ENCODE measurements around the gene CPLX3. TPM values are rescaled to one million over a fixed set of nuclear protein-coding genes. Genes with fewer than 3 reads are reported as not detected.
A peak's percentile ranks its signal among the peaks of the same experiment; 100 is the strongest.

Gene CPLX3
- polyA plus RNA-seq, 12 donors = 0.11 TPM; not detected in 11

GRCh38 chr15:74844319-74845207, 18.1 kb downstream of the CPLX3 start:
- no peak for DNase-seq

GRCh38 chr15:74845208-74845568, 18.8 kb downstream of the CPLX3 start:
- DNase-seq = no peak

DNA sequence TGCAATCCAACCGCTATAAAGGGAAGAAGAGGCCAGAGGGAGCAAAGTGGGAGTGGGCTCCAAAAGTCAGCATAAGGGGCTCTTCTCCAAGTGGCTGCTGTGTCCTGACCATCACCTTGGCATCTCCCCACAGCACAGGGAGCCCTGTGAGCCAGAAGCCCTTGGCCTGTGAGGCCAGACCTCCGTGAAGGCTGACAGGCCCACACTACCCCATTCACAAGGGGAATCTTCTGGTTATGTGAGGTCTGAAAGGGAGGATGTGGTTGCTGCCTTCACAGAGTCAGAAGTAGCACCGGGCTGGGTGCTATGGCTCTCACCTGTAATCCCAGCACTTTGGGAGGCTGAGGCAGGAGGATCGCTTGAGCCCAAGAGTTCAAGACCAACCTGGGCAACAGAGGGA, 19.2 kb downstream of the CPLX3 start:
- no peak for DNase-seq

GRCh38 chr15:74847432-74847831, 21.0 kb downstream of the CPLX3 start:
- DNase-seq = no peak

DNA sequence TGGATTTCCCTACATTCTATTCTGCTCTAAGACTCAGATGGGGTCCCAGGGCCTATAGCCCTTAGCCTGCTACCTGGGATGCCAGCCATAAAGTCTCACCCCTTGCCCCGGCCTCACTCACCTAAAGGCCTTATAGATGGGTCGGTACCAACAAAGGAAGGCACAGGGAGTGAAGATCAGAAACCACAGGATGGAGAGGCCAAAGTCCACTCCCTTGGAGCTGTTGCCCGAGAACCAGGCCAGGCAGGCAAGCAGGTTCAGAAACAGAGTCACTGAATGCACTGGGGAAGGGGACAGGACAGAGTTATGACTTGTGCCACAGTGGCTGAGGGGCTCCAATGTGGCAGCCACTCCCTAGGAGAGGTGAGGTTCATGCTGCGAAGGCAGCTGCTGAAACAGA, 24.0 kb downstream of the CPLX3 start:
- DNase-seq = no peak

GRCh38 chr15:74851960-74852359, 25.5 kb downstream of the CPLX3 start:
- no peak for DNase-seq

DNA sequence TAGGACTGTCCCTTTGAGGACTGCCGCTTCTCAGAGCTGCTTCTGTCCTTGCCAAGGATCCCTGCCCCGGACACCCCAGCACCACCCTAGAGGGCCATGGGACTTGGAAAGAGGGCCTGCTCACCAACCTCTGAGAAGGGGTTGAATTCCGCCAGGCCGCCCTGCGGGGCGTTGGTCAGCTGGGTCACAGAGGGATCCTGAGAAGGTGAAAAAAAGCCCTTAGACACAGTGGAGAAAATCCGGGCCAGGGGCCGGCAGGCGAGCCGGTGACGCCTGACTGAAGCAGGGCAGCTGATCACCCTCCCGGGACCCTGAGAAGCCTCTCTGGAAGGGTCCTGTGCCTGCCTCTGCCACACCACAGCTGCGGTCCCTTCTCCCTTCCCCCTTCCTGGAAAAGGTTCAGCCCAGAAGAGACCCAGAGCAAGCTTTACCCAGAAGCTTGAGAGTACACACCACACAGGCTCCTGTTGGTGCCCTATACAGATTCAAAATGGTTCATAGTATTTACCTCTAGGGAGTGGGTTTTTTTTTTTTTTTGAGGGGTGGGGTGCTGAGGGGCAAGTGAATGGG, 28.1 kb downstream of the CPLX3 start:
- no peak for DNase-seq

GRCh38 chr15:74855857-74856256, 29.4 kb downstream of the CPLX3 start:
- DNase-seq = no peak

DNA sequence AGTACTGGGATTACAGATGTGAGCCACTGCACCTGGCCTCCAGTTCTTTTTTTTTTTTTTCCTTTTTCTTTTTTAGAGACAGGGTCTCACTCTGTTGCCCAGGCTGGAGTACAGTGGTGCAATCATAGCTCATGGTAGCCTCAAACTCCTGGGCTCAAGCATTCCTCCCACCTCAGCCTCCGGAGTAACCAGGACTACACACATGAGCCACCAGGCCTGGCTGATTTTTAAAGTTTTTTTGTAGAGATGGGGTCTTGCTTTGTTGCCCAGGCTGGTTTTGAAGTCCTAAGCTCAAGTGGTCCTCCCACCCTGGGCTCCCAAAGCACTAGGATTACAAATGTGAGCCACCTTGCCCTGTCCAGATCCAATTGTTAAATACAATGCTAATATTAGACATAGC, 30.1 kb downstream of the CPLX3 start:
- DNase-seq = no peak

DNA sequence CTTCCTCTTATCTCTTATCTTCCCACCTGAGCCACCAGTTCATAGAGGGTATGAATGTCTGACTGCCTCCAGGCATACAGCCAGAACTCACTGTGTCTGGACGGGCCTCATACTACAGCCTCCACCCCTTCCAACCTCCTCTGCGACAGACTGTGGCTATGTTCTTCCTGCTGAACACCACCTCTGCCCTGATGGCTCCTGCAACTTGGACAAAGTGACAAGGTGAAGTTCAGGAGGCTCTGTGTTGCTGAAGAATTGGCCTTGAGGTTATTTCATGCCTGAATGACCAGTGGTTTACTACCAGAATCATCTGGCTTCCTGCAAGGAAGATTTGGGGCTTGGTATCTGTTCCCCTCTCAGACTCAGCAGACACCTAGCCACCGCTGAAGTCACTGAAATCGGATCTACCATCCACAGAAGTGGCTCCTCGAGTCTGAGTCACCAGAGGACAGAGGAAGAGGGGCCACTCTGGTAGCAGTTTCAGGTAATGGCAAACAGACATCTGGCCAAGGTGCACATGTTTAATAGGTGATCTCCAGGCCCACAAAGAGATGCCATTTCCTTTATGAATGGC, 30.7 kb downstream of the CPLX3 start:
- no peak for DNase-seq

DNA sequence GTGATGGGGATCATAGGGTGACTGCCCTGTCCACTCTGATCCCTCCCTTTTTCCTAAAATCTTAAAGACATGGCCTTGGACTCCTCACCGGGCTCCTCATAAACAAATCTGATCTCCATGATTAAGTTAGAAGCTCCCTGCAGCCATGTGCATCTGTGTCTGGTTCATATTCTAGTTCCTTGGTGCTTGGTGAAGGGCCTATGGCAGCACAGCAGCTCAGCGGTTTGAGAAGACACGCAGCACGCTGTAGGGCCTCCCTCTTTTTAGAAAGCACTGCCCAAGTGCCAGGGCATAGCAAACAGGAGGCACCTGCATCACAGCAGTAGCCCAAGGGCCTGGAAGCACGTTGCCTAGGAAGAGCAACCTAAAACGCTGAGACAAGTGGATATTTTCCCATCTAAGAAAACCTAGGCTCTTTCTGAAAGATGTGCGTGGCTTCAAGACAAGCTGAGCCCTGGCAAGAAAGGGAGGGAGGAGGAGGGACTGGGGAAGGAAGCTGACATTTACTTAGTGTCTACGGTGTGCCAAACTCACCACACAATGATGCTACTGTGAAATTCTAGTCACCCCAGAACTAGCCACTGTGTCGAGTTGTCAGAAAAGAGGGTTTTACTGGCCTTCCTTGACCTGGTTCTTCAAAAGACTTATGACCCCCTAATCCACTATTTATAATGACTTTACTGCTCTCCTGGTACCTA, 31.4 kb downstream of the CPLX3 start:
- no peak for DNase-seq

GRCh38 chr15:74858369-74858740, 31.9 kb downstream of the CPLX3 start:
- no peak for DNase-seq

DNA sequence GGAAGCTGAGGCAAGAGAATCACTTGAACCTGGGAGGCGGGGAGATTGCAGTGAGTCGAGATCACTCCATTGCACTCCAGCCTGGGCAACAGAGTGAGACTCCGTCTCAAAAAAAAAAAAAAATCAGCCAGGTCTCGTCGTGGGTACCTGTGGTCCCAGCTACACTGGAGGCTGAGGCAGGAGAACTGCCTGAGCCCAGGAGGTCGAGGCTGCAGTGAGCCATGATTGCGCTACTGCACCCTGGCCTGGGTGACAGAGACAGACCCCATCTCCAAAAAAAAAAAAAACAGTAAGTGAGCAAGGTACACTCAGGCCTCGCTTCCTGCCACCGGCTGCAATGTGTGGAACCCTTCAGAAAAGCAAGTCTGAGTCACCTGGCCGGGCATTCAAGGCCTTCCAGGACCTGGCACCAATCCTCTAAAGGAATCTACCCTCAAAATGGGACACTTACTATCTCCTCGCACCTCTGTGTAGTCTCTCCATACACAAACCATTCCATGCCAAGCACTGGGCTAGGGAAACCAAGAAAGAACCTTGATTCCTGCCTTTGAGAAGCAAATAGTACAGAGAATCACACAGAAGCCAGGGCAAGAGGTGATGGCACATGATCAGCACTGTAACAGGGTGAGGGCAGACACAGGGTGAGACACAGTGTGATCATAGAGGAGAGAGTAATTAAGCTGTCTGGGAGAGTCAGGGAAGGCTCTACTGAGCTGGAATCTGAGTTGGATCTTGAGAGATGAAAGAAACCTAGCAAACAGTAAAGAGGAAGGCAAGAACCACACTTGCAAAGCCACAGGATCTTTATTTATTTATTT, 37.0 kb downstream of the CPLX3 start:
- no peak for DNase-seq

DNA sequence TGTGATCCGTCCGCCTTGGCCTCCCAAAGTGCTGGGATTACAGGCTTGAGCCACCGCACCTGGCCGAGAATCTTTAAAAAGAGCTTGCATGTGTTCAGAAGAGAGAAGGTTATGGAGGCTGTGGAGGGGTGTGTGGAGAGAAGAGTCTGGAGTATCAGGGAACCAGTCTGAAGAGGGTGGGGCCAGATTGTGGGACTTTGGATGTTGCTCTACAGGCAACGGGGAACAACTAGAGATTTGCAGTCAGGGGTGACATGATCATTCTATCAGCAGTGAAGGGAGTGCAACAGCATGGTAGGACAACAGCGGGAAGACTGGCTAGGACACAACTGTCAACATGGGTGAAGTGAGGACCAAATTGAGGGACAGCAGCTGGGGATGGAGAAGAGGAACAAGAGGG, 37.9 kb downstream of the CPLX3 start:
- DNase-seq = no peak

DNA sequence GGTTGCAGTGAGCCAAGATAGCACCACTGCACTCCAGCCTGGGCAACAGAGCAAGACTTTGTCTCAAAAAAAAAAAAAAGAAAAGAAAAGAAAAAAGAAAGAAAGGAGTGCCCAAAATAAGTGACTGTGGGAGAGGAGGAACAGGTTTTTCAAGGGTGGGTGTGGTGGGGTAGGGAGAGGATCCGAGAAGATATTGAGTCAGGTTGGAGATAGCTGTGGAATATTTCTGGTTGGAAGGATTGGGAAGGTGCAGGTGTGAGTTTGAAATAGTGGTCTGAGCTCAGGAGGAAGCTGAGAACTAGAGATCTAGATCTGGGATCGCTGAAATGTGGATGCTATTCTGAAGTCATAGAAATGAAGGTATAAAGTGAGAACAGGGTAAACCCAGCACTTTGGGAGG, 38.9 kb downstream of the CPLX3 start:
- no peak for DNase-seq

- DNase-seq = no peak
Measured at GRCh38 chr15:74866090-74866489, 39.7 kb downstream of the CPLX3 start.

DNA sequence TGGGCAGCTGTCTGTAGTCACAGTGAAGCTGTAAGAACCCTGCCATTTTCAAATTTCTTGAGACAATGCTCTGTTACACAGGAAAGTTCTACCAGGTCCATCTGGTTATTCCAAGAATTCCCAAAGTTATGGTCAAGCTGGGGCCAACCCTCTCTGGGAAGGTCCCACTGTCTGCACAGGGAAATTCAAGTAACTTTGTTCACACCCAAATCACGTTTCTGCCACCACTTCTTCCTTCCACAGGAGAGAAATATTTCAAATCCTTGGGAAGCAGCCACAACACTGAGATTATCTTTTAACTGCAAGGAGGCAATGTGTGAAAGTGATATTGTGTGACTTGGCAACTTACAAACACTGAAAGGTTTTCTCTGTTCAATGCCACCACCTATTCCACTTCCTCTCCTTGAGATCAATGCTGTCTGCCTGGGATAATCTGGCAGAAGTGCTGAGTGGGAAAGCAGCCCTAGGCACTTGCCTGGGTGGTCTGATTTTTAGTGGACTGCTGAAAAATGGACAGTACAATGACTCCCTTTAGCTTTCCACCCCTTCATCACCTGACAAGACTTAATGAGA, 41.1 kb downstream of the CPLX3 start:
- no peak for DNase-seq

GRCh38 chr15:74868059-74868458, 41.6 kb downstream of the CPLX3 start:
- no peak for DNase-seq

DNA sequence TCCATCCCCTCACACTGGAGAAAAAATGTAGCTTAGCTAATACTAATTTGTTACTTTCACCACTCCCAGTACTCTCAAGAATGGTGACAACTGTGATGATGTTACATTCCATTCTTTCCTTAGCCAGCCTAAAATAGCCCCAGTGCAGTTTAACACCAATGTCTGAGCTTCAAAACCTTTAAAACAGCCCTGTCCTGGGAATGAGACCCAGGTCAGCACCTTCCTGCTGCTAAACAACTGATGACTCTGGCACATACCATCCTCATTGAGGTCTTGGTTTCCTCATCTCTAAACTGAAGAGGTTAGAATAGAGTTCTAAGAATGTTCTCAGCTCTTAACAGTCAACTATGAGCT, 42.9 kb downstream of the CPLX3 start:
- DNase-seq = no peak

DNA sequence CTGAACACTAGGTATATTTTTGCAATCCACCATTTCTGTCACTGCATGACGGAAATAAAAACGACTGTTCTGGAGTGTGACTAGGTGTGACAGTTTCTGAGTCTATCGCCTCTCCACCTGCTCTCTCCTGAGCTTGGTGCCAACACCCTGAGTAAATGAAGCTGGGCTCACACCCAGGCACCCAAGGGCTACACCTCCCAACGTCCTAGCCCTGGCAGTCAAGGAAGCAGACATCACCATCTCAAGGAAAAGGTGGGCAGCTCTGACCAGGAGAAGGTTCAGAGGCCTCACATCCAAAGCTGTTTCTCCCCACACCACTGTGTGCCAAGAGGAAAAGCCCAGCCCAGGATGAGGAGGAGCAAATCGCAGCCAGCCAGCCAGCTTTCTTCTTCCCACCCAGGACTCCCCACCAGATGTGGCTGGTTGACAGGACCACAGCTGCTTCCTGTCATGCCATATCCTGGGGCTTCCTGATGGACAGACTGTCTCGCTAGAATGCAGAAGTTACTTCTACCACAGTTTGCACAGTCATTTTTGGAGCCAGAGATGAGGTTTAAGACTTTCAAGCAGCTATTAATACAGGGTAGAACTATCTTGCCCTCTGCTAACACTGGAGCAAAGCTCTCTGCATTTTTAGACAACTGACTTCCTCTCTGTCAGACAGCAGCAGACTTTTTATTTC, 43.4 kb downstream of the CPLX3 start:
- peak; percentile 43 for DNase-seq

Measured in muscle of arm (tissue), 12 donors.